Hepatocyte (in vitro differentiated cells): ENCODE data around the gene DCLK2. TPM values are rescaled to one million over a fixed set of nuclear protein-coding genes. Genes with fewer than 3 reads are reported as not detected.

Source experiments
- DNase-seq: peaks from one replicate; pipeline ENCODE4 v3.0.0-alpha.2; 2016; ENCODE audit warnings: low spot score
- H2AFZ ChIP-seq: fragments of 200-600 bp; sonication (generic); 2 replicates; pipeline ENCODE4 v1.6.0; 2016; ENCODE audit warnings: antibody characterized with exemption, mild to moderate bottlenecking
- H3K27ac ChIP-seq: fragments of 200-600 bp; sonication (generic); 2 replicates; pipeline ENCODE4 v1.5.1; 2016; ENCODE audit warnings: mild to moderate bottlenecking
- H3K27me3 ChIP-seq: fragments of 200-600 bp; sonication (generic); 2 replicates; pipeline ENCODE4 v1.6.1; 2016
- H3K36me3 ChIP-seq: fragments of 200-600 bp; sonication (generic); replicated peaks from 2 replicates; pipeline ENCODE4 v1.5.1; 2016; ENCODE audit warnings: low read depth; ENCODE audit not compliant: insufficient read depth
- H3K4me1 ChIP-seq: fragments of 200-600 bp; sonication (generic); 2 replicates; pipeline ENCODE4 v1.5.1; 2016; ENCODE audit warnings: mild to moderate bottlenecking, moderate library complexity; ENCODE audit not compliant: insufficient read depth
- H3K4me2 ChIP-seq: fragments of 200-600 bp; sonication (generic); 2 replicates; pipeline ENCODE4 v1.6.0; 2016
- H3K4me3 ChIP-seq: fragments of 200-600 bp; sonication (generic); 2 replicates; pipeline ENCODE4 v1.5.1; 2016; ENCODE audit warnings: mild to moderate bottlenecking
- H3K79me2 ChIP-seq: fragments of 200-600 bp; sonication (generic); 2 replicates; pipeline ENCODE4 v1.6.0; 2017; ENCODE audit warnings: mild to moderate bottlenecking
- H3K9me2 ChIP-seq: fragments of 200-600 bp; sonication (generic); replicated peaks from 2 replicates; pipeline ENCODE4 v1.6.0; 2017; ENCODE audit warnings: mild to moderate bottlenecking; ENCODE audit not compliant: insufficient read depth
- H3K9me3 ChIP-seq: fragments of 200-600 bp; sonication (generic); 2 replicates; pipeline ENCODE4 v1.5.1; 2016; ENCODE audit warnings: low read depth, mild to moderate bottlenecking
- H4K20me1 ChIP-seq: fragments of 200-600 bp; sonication (generic); 2 replicates; pipeline ENCODE4 v1.6.0; 2016; ENCODE audit warnings: mild to moderate bottlenecking; ENCODE audit not compliant: insufficient read depth, poor library complexity, severe bottlenecking
- CTCF ChIP-seq: fragments of 200-600 bp; sonication (generic); IDR thresholded peaks from 2 replicates; pipeline ENCODE4 v1.5.1; 2016; ENCODE audit warnings: antibody characterized with exemption, mild to moderate bottlenecking; ENCODE audit not compliant: poor library complexity
- EZH2 ChIP-seq: fragments of 200-600 bp; sonication (generic); IDR thresholded peaks from 2 replicates; pipeline ENCODE4 v1.6.1; 2016; ENCODE audit warnings: antibody characterized with exemption, mild to moderate bottlenecking, borderline replicate concordance
- EZH2phosphoT487 ChIP-seq: fragments of 200-600 bp; sonication (generic); IDR thresholded peaks from one replicate; pipeline ENCODE4 v1.6.1; 2018; ENCODE audit warnings: antibody characterized with exemption, mild to moderate bottlenecking, low read depth, moderate library complexity; ENCODE audit not compliant: unreplicated experiment, severe bottlenecking
- WGBS: methylation state at CpG from one replicate; pipeline ENCODE4 v1.1.6; 2016; ENCODE audit warnings: low lambda C conversion rate; ENCODE audit errors: missing lambda C conversion rate; 5-methylcytosine and 5-hydroxymethylcytosine counted together
- polyA plus RNA-seq: library from polyadenylated mRNA; unstranded; fragments of >200 nt; fragmentation: Nextera tagmentation; extraction: Ambion mirVana; gene quantifications from 2 replicates; pipeline ENCODE4 v1.2.1, GENCODE V29; 2016
- total RNA-seq: library from RNA; depleted of rRNA; stranded (reverse); fragments of >200 nt; gene quantifications from 2 replicates; pipeline ENCODE4 v1.2.3, GENCODE V29; 2014

Gene DCLK2
- total and polyA plus RNA-seq, 2 experiments from 2014 or later, result 1.5 to 2.8 TPM

- Histone ChIP-seq H4K20me1 (no peaks in the 10 kb centered on the region), H3K4me3 (no peak overlapping the region), H3K79me2 (no peaks in the 10 kb centered on the region), H2AFZ (no peak overlapping the region), H3K27me3 (no peaks in the 10 kb centered on the region), H3K4me2 (no peak overlapping the region), H3K27ac (no peak overlapping the region), H3K9me2 (no peaks in the 10 kb centered on the region), H3K36me3 (no peaks in the 10 kb centered on the region), H3K9me3 (no peaks in the 10 kb centered on the region), H3K4me1 (no peaks in the 10 kb centered on the region)
- 81% methylated on average over 4 of the region's 4 CpGs for WGBS
- no peak for TF ChIP-seq CTCF
- DNase-seq, result no peak
Measured at GRCh38 chr4:150049682-150050081, 28.6 kb upstream of the DCLK2 start.

- H3K27me3 ChIP-seq, result no peaks in the 10 kb centered on the region
- WGBS, result 98% methylated on average over 4 of the region's 4 CpGs
- H2AFZ ChIP-seq, result no peak overlapping the region
Measured at GRCh38 chr4:150050566-150050965, 27.7 kb upstream of the DCLK2 start.

GRCh38 chr4:150051111-150051510 lies 27.1 kb upstream of the DCLK2 start:
- Histone ChIP-seq H3K79me2 (no peaks in the 10 kb centered on the region), H3K4me3 (no peak overlapping the region), H3K4me2 (no peak overlapping the region), H3K27ac (no peak overlapping the region), H3K36me3 (no peaks in the 10 kb centered on the region), H3K9me2 (no peaks in the 10 kb centered on the region), H3K27me3 (no peaks in the 10 kb centered on the region), H3K4me1 (no peaks in the 10 kb centered on the region), H3K9me3 (peaks cover under 1% of the 10 kb centered on the region), H4K20me1 (no peaks in the 10 kb centered on the region), H2AFZ (no peak overlapping the region)
- no peak for TF ChIP-seq EZH2
- no peak for TF ChIP-seq EZH2phosphoT487
- no peak for TF ChIP-seq CTCF
- DNase-seq, result no peak
- WGBS, result 70% methylated on average over 3 of the region's 3 CpGs

More at GRCh38 chr4:150050566-150050965, 27.7 kb upstream of the DCLK2 start:
- DNase-seq, result no peak
- H3K9me3 ChIP-seq, result no peaks in the 10 kb centered on the region
- no peak overlapping the region for H3K4me2 ChIP-seq
- no peak overlapping the region for H3K4me3 ChIP-seq
- H3K79me2 ChIP-seq, result no peaks in the 10 kb centered on the region
- no peaks in the 10 kb centered on the region for H3K9me2 ChIP-seq
- H3K36me3 ChIP-seq, result no peaks in the 10 kb centered on the region
- H3K27ac ChIP-seq, result no peak overlapping the region
- H4K20me1 ChIP-seq, result no peaks in the 10 kb centered on the region
- no peaks in the 10 kb centered on the region for H3K4me1 ChIP-seq
- TF ChIP-seq CTCF (no peak), EZH2phosphoT487 (no peak), EZH2 (no peak)

- Histone ChIP-seq H3K9me3 (peaks cover 4% of the 10 kb centered on the region), H3K36me3 (no peaks in the 10 kb centered on the region), H2AFZ (no peak overlapping the region), H3K4me2 (no peak overlapping the region), H3K27me3 (no peaks in the 10 kb centered on the region), H3K27ac (no peak overlapping the region), H3K4me3 (no peak overlapping the region), H4K20me1 (no peaks in the 10 kb centered on the region), H3K9me2 (no peaks in the 10 kb centered on the region), H3K4me1 (no peaks in the 10 kb centered on the region), H3K79me2 (no peaks in the 10 kb centered on the region)
- WGBS, result 61% methylated on average over 1 of the region's 1 CpG
- TF ChIP-seq EZH2phosphoT487, result no peak
- no peak for DNase-seq
Measured at GRCh38 chr4:150055467-150055866, 22.8 kb upstream of the DCLK2 start.
